ENCODE results near the gene SBF1.
A peak's percentile ranks its signal among the peaks of the same experiment; 100 is the strongest.

The SBF1 gene

GRCh38 chr22:50467341-50467740, 7.5 kb downstream of the SBF1 start:
- DNase-seq = no peak

DNA sequence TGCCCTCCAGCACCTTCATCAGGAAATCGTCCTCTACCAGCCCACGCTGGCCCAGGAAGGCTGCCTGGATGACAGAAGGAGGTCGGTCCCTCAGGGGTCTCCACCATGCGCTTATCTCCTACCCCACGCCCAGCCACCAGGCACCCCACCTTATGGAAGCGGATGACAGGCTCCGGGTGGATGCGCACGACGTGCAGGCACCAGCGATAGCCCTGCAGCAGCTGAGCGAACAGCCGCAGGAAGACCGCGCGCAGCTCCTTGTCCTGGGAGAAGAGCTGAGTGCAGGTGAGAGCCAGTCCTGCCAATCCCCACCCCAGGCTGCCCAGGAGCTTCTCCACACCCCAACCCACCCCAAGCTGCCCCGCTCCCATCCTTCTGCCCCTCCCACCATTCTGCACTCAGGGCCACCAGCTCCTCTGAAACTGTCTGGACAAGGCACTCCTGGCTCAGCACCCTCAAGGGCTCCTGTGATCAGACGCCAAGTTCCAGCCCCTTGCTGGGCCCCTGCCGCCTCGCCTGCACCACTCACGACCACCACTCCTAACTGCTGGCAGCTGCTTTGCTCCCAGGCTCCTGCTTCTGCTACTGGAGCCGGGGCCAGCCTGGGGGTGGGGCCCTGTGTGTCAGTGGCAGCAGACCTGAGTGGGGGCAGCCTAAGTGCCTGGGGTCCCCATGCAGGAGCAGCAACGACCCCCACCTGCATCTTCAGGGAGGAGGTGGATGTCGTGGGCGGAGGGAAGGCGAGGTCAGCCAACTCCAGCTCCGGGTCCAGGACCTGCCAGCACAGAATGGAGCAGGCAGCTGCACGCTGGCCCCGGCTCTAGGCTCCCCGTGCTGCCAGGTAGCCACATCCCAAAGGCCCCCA, 9.5 kb downstream of the SBF1 start:
- DNase-seq = no peak

DNA sequence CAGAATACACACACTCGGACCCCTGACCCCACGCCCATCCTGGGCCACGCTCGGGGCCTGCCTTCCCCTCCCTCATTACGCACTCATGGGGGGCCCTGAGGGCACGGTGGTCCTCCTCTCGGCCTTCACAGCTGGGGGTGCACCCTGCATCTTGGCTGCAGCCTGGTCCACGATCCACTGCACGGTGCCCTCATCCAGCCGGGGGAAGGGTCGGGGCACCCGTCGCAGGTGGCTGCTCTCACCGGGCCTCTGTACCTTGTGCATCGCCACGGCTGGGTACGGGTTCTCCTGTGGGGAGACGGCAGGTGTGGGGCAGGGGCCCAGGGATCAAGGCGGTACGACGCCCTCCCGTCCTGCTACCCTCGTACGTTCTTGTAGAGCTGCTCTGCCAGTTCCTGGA, 10.4 kb downstream of the SBF1 start:
- no peak for DNase-seq

- no peak for DNase-seq
Measured at GRCh38 chr22:50463188-50463900, 11.5 kb downstream of the SBF1 start.

GRCh38 chr22:50461979-50462540, 12.8 kb downstream of the SBF1 start:
- DNase-seq = no peak

DNA sequence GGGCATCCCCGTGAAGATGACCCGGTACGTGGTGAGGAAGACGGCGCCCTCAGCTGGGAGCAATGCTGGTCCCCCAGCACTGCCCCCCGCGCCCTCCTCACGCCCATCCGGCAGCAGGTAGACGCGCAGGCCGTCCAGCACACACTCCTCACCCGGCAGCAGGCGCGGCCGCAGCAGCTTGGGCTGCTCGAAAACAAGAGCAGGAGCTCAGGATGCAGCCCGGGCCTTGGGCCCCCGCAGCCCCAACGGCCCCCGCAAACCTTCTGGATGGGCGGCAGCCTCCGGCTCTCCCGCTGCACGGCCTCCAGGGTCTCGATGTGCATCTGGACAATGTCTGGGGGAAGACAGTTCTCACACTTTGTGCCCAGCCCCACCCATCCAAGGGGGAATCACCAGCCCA, 13.3 kb downstream of the SBF1 start:
- DNase-seq = no peak

DNA sequence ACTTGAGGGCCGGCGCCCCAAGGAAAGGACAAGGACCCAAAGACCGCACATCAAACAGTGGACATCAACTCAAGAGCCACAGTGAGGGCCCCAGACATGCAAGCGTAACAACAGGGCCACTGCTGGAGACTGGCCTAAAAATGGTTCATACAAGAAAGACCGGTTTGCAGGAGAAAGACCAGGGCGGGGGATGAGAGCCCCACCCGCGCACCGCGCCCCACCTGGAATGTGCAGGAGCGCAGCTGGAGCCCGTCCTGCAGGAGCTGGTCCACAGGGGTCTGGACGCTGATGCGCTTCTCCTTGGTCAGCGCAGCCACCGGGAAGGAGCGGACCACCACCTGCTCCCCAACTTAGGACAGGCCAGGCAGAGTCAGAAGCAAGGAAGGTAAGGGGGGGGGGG, 13.9 kb downstream of the SBF1 start:
- DNase-seq = no peak

DNA sequence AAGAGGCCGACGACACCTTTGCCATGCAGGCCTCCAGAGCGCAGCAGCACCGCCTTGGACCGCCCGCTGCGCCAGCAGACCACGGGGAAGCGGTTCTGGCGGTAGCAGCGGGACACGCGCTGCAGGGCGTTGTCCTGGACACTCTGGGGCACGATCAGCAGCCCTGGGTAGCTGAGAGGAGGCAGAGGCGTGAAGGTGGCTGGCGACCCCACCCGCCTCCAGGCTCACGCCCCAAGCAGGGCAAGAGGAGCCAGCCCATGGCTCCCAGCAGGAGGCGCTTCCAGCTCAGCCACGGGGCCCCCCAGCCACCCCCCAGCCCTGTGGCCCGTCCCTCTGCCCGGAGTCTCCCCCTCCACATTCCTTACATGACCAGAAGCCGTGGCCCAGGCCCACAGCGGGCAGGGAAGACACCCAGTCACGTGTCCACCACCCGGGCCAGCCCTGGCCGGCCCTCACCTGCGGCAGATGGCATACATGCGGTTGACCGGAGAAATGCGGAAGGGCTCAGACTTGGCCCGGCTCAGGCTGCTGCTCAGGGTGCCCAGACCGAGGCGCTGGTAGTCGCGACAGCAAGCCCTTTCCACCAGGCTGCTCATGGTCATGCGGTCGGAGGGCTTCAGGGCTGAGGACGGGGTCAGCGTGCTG, 15.2 kb downstream of the SBF1 start:
- DNase-seq = peak; percentile 38

- DNase-seq = no peak
Measured at GRCh38 chr22:50459016-50459415, 15.8 kb downstream of the SBF1 start.

- DNase-seq = peak; percentile 38
Measured at GRCh38 chr22:50456466-50457234, 18.2 kb downstream of the SBF1 start.

- no peak for DNase-seq
Measured at GRCh38 chr22:50456026-50456425, 18.8 kb downstream of the SBF1 start.

- DNase-seq = no peak
Measured at GRCh38 chr22:50455201-50455600, 19.6 kb downstream of the SBF1 start.

GRCh38 chr22:50454556-50455075, 20.2 kb downstream of the SBF1 start:
- DNase-seq = no peak

- no peak for DNase-seq
Measured at GRCh38 chr22:50452649-50453048, 22.2 kb downstream of the SBF1 start.

GRCh38 chr22:50447576-50448551, 27.0 kb downstream of the SBF1 start:
- no peak for DNase-seq

DNA sequence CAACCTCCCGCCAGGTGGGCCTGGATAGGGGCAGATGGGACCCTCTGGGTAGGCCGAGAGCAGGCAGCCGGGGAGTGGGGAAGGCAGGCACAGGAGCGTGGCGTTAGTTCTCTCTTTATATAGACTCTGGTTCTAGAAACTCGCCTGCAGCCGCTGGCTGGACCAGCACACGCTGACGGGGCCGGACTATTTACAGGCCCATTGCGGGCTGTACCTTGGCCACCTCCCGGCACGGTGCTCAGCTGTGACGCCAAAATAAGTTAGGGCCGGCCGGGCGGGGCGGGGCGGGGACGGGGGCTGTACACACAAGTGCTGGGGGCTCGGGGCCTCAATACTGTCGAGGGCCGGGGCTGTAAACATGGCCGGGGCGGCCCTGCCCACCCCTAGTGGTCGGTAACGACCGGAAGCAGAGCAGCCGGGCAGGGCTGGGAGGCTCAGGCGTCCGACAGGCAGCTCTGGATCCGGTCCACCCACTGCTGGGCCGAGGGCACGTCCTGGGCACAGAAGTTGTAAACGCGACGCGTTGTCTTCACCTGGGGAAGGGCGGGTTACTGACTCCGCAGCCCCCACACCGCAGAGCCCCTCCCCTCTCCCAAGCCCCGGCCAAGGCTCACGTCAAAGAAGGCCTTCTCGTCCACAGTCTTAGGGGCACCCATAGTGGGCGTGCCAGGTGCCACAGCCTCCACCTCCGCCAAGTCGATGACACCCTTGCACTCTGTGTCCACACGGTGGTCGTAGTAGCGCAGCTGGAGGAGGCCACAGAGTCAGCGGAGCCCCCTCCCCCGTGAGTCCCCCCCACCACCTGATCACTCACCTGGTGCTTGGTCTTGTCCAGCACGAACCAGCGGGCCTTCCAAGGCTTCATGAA, 27.9 kb downstream of the SBF1 start:
- DNase-seq = no peak

DNA sequence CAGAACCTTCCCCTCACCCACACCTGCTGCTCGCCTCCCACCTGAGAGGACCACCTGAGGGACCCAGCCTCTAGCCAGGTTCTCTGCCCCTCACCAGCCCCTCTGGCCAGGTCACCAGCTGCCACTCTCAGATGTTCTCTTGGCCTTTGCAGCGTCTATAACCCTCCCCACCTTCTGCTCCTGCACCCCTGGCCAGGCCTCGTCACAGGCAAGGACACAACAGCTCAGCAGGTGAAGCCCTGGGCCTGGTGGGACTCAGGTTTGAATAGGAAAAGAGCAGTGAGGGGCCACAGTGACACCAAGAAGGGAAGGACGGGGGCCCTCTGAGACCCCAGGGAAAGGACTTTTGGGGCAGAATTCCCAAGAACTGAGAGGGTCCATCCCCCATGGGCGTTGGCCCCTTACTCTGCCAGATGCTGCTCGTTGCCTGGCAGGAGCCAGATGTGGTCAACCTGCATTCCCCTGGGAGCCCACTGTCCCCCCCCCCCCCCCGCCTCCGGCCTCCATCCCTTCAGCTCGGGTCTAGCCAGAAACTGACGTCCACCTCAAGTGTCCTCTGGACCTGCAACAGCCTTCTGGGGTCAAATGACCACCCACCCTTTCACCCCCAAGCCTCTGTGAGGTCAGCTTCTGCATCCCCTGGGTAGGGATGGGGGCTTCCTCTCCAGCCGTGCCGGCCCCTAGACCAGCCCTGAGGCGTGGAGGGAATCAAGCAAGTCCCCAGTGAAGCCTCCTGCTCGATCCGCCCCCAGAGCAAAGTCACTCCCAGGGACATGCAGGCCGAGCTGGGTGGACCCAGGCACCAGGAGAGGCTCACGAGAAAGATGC, 28.7 kb downstream of the SBF1 start:
- DNase-seq = no peak

- DNase-seq = peak; percentile 42
Measured at GRCh38 chr22:50445071-50445879, 29.6 kb downstream of the SBF1 start.
